H9 (cell line): Measurements from ENCODE around the gene PHF1. TPM values are rescaled to one million over a fixed set of nuclear protein-coding genes. Genes with fewer than 3 reads are reported as not detected.
"Not testable (repeated sequence)": the region's sequence is repeated elsewhere in the genome, so short reads cannot be mapped to it uniquely, and the experiment has no call there.

Source experiments
- DNase-seq: peaks from one replicate; pipeline ENCODE4 v3.0.0-alpha.2; 2017
- H2AFZ ChIP-seq: one replicate; pipeline ENCODE4 v1.6.1; 2013; ENCODE audit warnings: mild to moderate bottlenecking, low read length, control low read depth, moderate library complexity
- H2AK5ac ChIP-seq: 2 replicates; pipeline ENCODE4 v1.6.1; 2013; ENCODE audit warnings: low read length, control low read depth, mixed read lengths; ENCODE audit not compliant: insufficient read length
- H2BK120ac ChIP-seq: one replicate; pipeline ENCODE4 v1.6.1; 2013; ENCODE audit warnings: low read depth, mild to moderate bottlenecking, low read length, control low read depth, inconsistent platforms; ENCODE audit not compliant: poor library complexity, severe bottlenecking
- H2BK12ac ChIP-seq: 2 replicates; pipeline ENCODE4 v1.6.1; 2013; ENCODE audit warnings: low read length, control low read depth, mixed read lengths, low read depth; ENCODE audit not compliant: insufficient read length
- H2BK15ac ChIP-seq: 2 replicates; pipeline ENCODE4 v1.6.1; 2013; ENCODE audit warnings: low read depth, low read length, control low read depth
- H2BK20ac ChIP-seq: one replicate; pipeline ENCODE4 v1.6.1; 2013; ENCODE audit warnings: low read depth, mild to moderate bottlenecking, low read length, control low read depth, inconsistent platforms; ENCODE audit not compliant: poor library complexity, severe bottlenecking
- H2BK5ac ChIP-seq: 2 replicates; pipeline ENCODE4 v1.6.1; 2013; ENCODE audit warnings: low read length, control low read depth, mixed read lengths; ENCODE audit not compliant: insufficient read length
- H3K14ac ChIP-seq: 2 replicates; pipeline ENCODE4 v1.6.1; 2013; ENCODE audit warnings: low read length, control low read depth; ENCODE audit not compliant: insufficient read depth
- H3K18ac ChIP-seq: 2 replicates; pipeline ENCODE4 v1.6.1; 2013; ENCODE audit warnings: low read depth, mild to moderate bottlenecking, mixed read lengths, low read length, control low read depth; ENCODE audit not compliant: insufficient read length
- H3K23ac ChIP-seq: 2 replicates; pipeline ENCODE4 v1.6.1; 2013; ENCODE audit warnings: low read length, control low read depth, mixed read lengths, low read depth; ENCODE audit not compliant: insufficient read length
- H3K23me2 ChIP-seq: 2 replicates; pipeline ENCODE4 v1.6.1; 2013; ENCODE audit warnings: low read depth, mild to moderate bottlenecking, mixed read lengths, low read length, control low read depth; ENCODE audit not compliant: insufficient read length, poor library complexity, severe bottlenecking
- H3K27ac ChIP-seq: 2 replicates; pipeline ENCODE4 v1.5.1; 2013; ENCODE audit warnings: low read length, control low read depth, mixed read lengths, low read depth; ENCODE audit not compliant: insufficient read length
- H3K27me3 ChIP-seq: 2 replicates; pipeline ENCODE4 v1.6.1; 2013; ENCODE audit warnings: low read length, control low read depth, inconsistent platforms; ENCODE audit not compliant: insufficient read depth
- H3K4ac ChIP-seq: 2 replicates; pipeline ENCODE4 v1.6.1; 2013; ENCODE audit warnings: low read depth, mild to moderate bottlenecking, control low read depth, inconsistent platforms, low read length, moderate library complexity
- H3K4me1 ChIP-seq: 2 replicates; pipeline ENCODE4 v1.6.1; 2013; ENCODE audit warnings: low read length, control low read depth, inconsistent platforms; ENCODE audit not compliant: insufficient read depth
- H3K4me2 ChIP-seq: 2 replicates; pipeline ENCODE4 v1.6.1; 2013; ENCODE audit warnings: low read length, control low read depth, mixed read lengths; ENCODE audit not compliant: insufficient read length, insufficient read depth
- H3K56ac ChIP-seq: 2 replicates; pipeline ENCODE4 v1.6.1; 2013; ENCODE audit warnings: low read depth, mild to moderate bottlenecking, mixed read lengths, low read length, control low read depth; ENCODE audit not compliant: insufficient read length
- H3K79me1 ChIP-seq: 2 replicates; pipeline ENCODE4 v1.6.1; 2013; ENCODE audit warnings: low read depth, mild to moderate bottlenecking, moderate library complexity, low read length, control low read depth, inconsistent platforms; ENCODE audit not compliant: insufficient read depth, poor library complexity, severe bottlenecking
- H3K79me2 ChIP-seq: 2 replicates; pipeline ENCODE4 v1.6.1; 2013; ENCODE audit warnings: low read length, control low read depth, inconsistent platforms; ENCODE audit not compliant: insufficient read depth
- H3K9ac ChIP-seq: 2 replicates; pipeline ENCODE4 v1.6.1; 2013; ENCODE audit warnings: low read length, control low read depth, mixed read lengths; ENCODE audit not compliant: insufficient read length; ENCODE audit errors: extremely low read depth
- H3K9me3 ChIP-seq: one replicate; pipeline ENCODE4 v1.6.1; 2013; ENCODE audit warnings: low read depth, low read length, inconsistent platforms; ENCODE audit not compliant: control insufficient read depth
- H3T11ph ChIP-seq: one replicate; pipeline ENCODE4 v1.6.1; 2013; ENCODE audit warnings: mild to moderate bottlenecking, low read length, control low read depth, inconsistent platforms
- H4K20me1 ChIP-seq: one replicate; pipeline ENCODE4 v1.6.1; 2013; ENCODE audit not compliant: control insufficient read depth, insufficient read length, insufficient read depth
- H4K5ac ChIP-seq: 2 replicates; pipeline ENCODE4 v1.6.1; 2013; ENCODE audit warnings: low read depth, mild to moderate bottlenecking, mixed read lengths, low read length, control low read depth; ENCODE audit not compliant: insufficient read length
- H4K8ac ChIP-seq: replicated peaks from 2 replicates; pipeline ENCODE4 v1.6.1; 2013; ENCODE audit warnings: low read length, control low read depth, mixed read lengths, low read depth; ENCODE audit not compliant: insufficient read length
- H4K91ac ChIP-seq: 2 replicates; pipeline ENCODE4 v1.6.1; 2013; ENCODE audit warnings: low read depth, mild to moderate bottlenecking, moderate library complexity, mixed read lengths, low read length, control low read depth; ENCODE audit not compliant: insufficient read length
- H3K27ac Mint-ChIP-seq, 3 experiments: 2 replicates in 2 of 3; 3 replicates in 1 of 3; pipeline ENCODE4 v1.8.0; 2020 to 2021; ENCODE audit warnings: mixed read lengths in 3 of 3, mild to moderate bottlenecking in 1 of 3, moderate library complexity in 1 of 3
- H3K27me3 Mint-ChIP-seq: 2 replicates; pipeline ENCODE4 v1.8.0; 2021; ENCODE audit warnings: low read depth, mild to moderate bottlenecking, moderate library complexity, mixed read lengths
- H3K36me3 Mint-ChIP-seq, 3 experiments: 2 replicates in 2 of 3; 3 replicates in 1 of 3; pipeline ENCODE4 v1.8.0; 2020 to 2021; ENCODE audit warnings: low read depth in 3 of 3, mixed read lengths in 3 of 3; ENCODE audit not compliant: insufficient read depth in 1 of 3
- H3K4me1 Mint-ChIP-seq, 2 experiments: 2 replicates each; pipeline ENCODE4 v1.8.0; 2020; ENCODE audit warnings: mixed read lengths in 2 of 2
- H3K4me3 Mint-ChIP-seq, 2 experiments: 2 replicates in 1 of 2; 3 replicates in 1 of 2; pipeline ENCODE4 v1.8.0; 2020 to 2021; ENCODE audit warnings: mild to moderate bottlenecking in 2 of 2, mixed read lengths in 2 of 2, moderate library complexity in 1 of 2
- H3K9me3 Mint-ChIP-seq, 2 experiments: 2 replicates in 1 of 2; 3 replicates in 1 of 2; pipeline ENCODE4 v1.8.0; 2020; ENCODE audit warnings: mild to moderate bottlenecking in 2 of 2, mixed read lengths in 2 of 2, moderate library complexity in 1 of 2
- CTCF ChIP-seq: fragments of 200-600 bp; sonication (generic); conservative IDR thresholded peaks from 3 replicates; pipeline ENCODE4 v1.8.0; 2021; ENCODE audit warnings: antibody characterized with exemption, mild to moderate bottlenecking
- WGBS: extraction: QIAGEN DNeasy Blood & Tissue Kit; methylation state at CpG from one replicate; pipeline ENCODE4 v1.1.7; 2013; ENCODE audit warnings: missing lambda C conversion rate, low lambda C conversion rate, mixed read lengths; ENCODE audit not compliant: insufficient read length; ENCODE audit errors: extremely low coverage; 5-methylcytosine and 5-hydroxymethylcytosine counted together
- long read RNA-seq: library from polyadenylated mRNA; unstranded; transcript quantifications from one replicate; pipeline ENCODE4 v2.0.0, GENCODE V29; 2020
- total RNA-seq: library from RNA; stranded (reverse); gene quantifications from 2 replicates; pipeline ENCODE4 v1.2.1, GENCODE V29; 2021

Gene PHF1
- total RNA-seq, result 49.8 and 56.8 TPM in 2 replicates
- long read RNA-seq, transcript PHF1-202 (15 exons, 2,330 nt), result major isoform, 9 of 42 reads
- long read RNA-seq, partial matches to known transcripts, result 4 of 42 reads
- long read RNA-seq, other reads (novel, unspliced or antisense), result 26 of 42 reads

DNA sequence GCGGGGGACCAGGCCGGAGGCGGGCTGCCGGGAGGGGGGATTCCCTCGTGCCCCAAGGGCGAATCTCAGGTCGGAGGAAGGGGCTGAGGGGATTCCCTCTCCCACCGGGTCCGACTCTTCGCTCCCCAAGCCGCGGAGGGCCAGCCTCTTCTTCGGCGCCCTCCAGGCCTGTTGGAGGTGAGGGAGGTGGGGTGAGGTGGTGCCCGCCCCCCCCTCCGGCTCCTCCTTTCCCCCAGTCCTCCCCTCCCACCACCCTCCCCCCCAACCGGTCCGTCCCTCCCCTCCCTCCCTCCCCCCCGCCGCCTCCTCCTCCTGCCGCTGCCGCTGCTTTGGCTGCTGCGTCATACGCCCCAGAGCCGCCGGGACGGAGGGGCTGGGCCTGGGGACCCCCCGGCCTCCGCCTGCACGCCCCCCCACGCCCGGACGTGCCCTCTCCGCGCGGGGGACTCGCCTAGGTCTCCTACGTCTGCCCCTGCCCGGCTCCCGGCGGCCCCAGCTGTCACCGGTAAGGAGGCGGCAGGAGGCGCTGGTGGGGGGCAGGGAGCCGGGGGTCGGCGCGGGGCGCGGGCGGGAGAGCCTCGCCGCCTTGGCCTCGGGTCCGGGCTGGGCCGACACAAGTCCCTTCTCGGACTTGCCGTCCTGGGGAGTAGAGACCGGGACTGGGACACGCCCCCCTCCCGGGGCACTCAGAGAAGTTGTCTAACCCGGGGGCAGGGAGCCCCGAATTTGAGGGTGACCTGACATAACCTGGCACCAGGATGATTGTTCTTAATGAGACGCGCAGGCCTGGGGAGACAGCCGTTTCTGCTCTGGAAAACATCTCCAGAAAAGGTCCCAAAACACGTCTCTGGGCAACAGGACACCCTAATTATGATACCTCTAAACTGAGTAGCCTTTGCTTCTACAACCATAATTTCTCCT is at the start of gene PHF1:
Gene PHF1, plus strand, starts transcription at position 304 of the 921 bp plus-strand sequence. CDS start 1,250 bp downstream, outside the sequence.
- Histone ChIP-seq H3K9me3 (no peaks in the 10 kb centered on the region), H3K27me3 (no peaks in the 10 kb centered on the region), H3K79me1 (no peaks in the 10 kb centered on the region), H2AFZ (no peak within 1 kb of the TSS), H2BK12ac (no peak within 1 kb of the TSS), H3K4me2 (peak within 1 kb of the TSS; percentile 74), H3K14ac (peak within 1 kb of the TSS; percentile 88), H4K5ac (no peak within 1 kb of the TSS), H2BK120ac (no peak within 1 kb of the TSS), H3T11ph (no peak within 1 kb of the TSS), H3K23ac (no peak within 1 kb of the TSS), H3K18ac (peak within 1 kb of the TSS; percentile 88), H2AK5ac (no peak within 1 kb of the TSS), H4K20me1 (no peaks in the 10 kb centered on the region), H3K4me1 (no peaks in the 10 kb centered on the region), H3K79me2 (no peaks in the 10 kb centered on the region; the same call in 1 of the 2 replicates), H3K9ac (no peak within 1 kb of the TSS), H3K4ac (no peak within 1 kb of the TSS), H4K8ac (no peak within 1 kb of the TSS), H3K23me2 (peaks cover 10% of the 10 kb centered on the region), H3K56ac (no peak within 1 kb of the TSS), H2BK20ac (no peak within 1 kb of the TSS), H2BK15ac (no peak within 1 kb of the TSS), H3K27ac (peak within 1 kb of the TSS; percentile 43), H4K91ac (no peak within 1 kb of the TSS), H2BK5ac (no peak within 1 kb of the TSS)
- peaks cover 32 to 67% (median 64%) of the 10 kb centered on the region in 3 experiments for H3K36me3 Mint-ChIP-seq
- peak; percentile 15; the same call in 1 of the 3 replicates for TF ChIP-seq CTCF
- WGBS, result no CpG with 5 or more reads among the region's 67 CpGs
- H3K4me1 Mint-ChIP-seq, result peaks cover 25 to 38% of the 10 kb centered on the region in 2 experiments
- H3K27ac Mint-ChIP-seq, result peak within 1 kb of the TSS; percentile 95 to 99 (median 96)
- H3K27me3 Mint-ChIP-seq, result peaks cover 1% of the 10 kb centered on the region
- no peak for DNase-seq
- H3K9me3 Mint-ChIP-seq, result no peaks in the 10 kb centered on the region
- peak within 1 kb of the TSS; percentile 76 to 86 for H3K4me3 Mint-ChIP-seq

DNA sequence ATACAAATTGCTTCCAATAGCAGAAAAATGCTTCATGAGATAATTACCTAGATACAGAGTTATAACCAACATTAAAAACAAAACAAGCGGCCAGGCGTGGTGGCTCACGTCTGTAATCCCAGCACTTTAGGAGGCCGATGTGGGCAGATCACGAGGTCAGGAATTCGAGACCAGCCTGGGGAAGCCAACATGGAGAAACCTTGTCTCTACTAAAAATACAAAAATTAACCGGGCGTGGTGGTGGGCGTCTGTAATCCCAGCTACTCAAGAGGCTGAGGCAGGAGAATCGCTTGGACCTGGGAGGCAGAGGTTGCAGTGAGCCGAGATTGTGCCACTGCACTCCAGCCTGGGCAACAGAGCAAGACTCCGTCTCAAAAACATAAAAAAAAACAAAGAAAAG is 47.3 kb upstream of the PHF1 start:
- not testable (repeated sequence) for H3K23ac ChIP-seq, H4K20me1 ChIP-seq, H3K4ac ChIP-seq, H3T11ph ChIP-seq, H2AFZ ChIP-seq, H3K18ac ChIP-seq, H2BK120ac ChIP-seq, H3K27ac Mint-ChIP-seq, H3K9ac ChIP-seq, H3K9me3 ChIP-seq, H3K27me3 ChIP-seq, H3K27ac ChIP-seq, H2BK20ac ChIP-seq, H3K79me1 ChIP-seq, H3K4me2 ChIP-seq, H2AK5ac ChIP-seq, H2BK15ac ChIP-seq, H3K14ac ChIP-seq, DNase-seq, H2BK5ac ChIP-seq, H3K56ac ChIP-seq, H3K36me3 Mint-ChIP-seq, H2BK12ac ChIP-seq, H3K23me2 ChIP-seq, H4K8ac ChIP-seq, H3K79me2 ChIP-seq, H3K4me1 ChIP-seq, H3K27me3 Mint-ChIP-seq, H3K4me3 Mint-ChIP-seq, H4K5ac ChIP-seq, H4K91ac ChIP-seq, H3K9me3 Mint-ChIP-seq
- H3K4me1 Mint-ChIP-seq, result peaks cover 22 to 32% of the 10 kb centered on the region in 2 experiments
- WGBS, result no CpG with 5 or more reads among the region's 12 CpGs
